Neutrophil (primary cell): ENCODE results near the gene PRR4.

Source experiments
- H3K27ac ChIP-seq: fragments of 200-600 bp; sonication (generic); 2 replicates; pipeline ENCODE4 v1.5.1; 2016; ENCODE audit warnings: mild to moderate bottlenecking, moderate library complexity
- H3K27me3 ChIP-seq: fragments of 200-600 bp; sonication (generic); 2 replicates; pipeline ENCODE4 v1.6.0; 2016; ENCODE audit warnings: mild to moderate bottlenecking
- H3K36me3 ChIP-seq: fragments of 200-600 bp; sonication (generic); 2 replicates; pipeline ENCODE4 v1.5.1; 2017
- H3K4me1 ChIP-seq, 2 experiments: fragments of 200-600 bp in 1 of 2; sonication (generic) in 1 of 2; 1 replicate in 1 of 2; 2 replicates in 1 of 2; pipeline versions ENCODE4 v1.5.1 to v1.6.1; 2013 to 2016; ENCODE audit warnings: low read depth in 1 of 2, low read length in 1 of 2, mild to moderate bottlenecking in 1 of 2, moderate library complexity in 1 of 2; ENCODE audit not compliant: control insufficient read depth in 1 of 2, insufficient read depth in 1 of 2
- H3K4me3 ChIP-seq, 2 experiments: fragments of 200-600 bp in 1 of 2; sonication (generic) in 1 of 2; 1 replicate in 1 of 2; 2 replicates in 1 of 2; pipeline ENCODE4 v1.5.1; 2013 to 2016; ENCODE audit warnings: low read depth in 1 of 2, low read length in 1 of 2, mild to moderate bottlenecking in 1 of 2, moderate library complexity in 1 of 2
- H3K9me3 ChIP-seq: fragments of 200-600 bp; sonication (generic); 2 replicates; pipeline ENCODE4 v1.5.1; 2016
- TF ChIP-seq, protein P1 (sequence below): fragments of 200-600 bp; sonication (generic); IDR thresholded peaks from 2 replicates; pipeline ENCODE4 v1.5.1; 2016; ENCODE audit warnings: antibody characterized with exemption

The PRR4 gene

DNA sequence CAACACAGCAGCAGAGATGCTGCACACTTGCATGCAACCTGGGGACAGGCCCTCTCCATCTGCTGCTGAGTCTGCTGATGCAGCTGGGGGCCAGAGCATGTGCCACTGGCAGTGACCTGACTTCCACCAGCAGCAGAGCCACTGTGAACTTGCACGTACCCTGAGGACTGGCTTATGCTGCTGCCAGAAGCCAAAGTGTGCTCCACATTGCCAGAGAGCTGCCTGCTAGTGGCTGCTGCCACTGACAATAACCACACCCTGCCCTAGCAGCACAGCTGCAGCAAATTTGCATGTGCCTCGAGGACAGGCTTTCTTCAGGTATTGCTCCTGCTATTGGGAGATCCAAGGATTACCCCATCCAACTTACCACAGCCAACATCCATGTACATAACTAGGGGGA is 4.5 kb upstream of the PRR4 start:
- TF ChIP-seq, protein P1, sequence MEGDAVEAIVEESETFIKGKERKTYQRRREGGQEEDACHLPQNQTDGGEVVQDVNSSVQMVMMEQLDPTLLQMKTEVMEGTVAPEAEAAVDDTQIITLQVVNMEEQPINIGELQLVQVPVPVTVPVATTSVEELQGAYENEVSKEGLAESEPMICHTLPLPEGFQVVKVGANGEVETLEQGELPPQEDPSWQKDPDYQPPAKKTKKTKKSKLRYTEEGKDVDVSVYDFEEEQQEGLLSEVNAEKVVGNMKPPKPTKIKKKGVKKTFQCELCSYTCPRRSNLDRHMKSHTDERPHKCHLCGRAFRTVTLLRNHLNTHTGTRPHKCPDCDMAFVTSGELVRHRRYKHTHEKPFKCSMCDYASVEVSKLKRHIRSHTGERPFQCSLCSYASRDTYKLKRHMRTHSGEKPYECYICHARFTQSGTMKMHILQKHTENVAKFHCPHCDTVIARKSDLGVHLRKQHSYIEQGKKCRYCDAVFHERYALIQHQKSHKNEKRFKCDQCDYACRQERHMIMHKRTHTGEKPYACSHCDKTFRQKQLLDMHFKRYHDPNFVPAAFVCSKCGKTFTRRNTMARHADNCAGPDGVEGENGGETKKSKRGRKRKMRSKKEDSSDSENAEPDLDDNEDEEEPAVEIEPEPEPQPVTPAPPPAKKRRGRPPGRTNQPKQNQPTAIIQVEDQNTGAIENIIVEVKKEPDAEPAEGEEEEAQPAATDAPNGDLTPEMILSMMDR = no peak
- Histone ChIP-seq H3K36me3 (no peaks in the 10 kb centered on the region), H3K27ac (no peak overlapping the region), H3K4me1 (no peaks in the 10 kb centered on the region), H3K4me3 (no peak overlapping the region), H3K27me3 (no peaks in the 10 kb centered on the region), H3K9me3 (no peaks in the 10 kb centered on the region)

DNA sequence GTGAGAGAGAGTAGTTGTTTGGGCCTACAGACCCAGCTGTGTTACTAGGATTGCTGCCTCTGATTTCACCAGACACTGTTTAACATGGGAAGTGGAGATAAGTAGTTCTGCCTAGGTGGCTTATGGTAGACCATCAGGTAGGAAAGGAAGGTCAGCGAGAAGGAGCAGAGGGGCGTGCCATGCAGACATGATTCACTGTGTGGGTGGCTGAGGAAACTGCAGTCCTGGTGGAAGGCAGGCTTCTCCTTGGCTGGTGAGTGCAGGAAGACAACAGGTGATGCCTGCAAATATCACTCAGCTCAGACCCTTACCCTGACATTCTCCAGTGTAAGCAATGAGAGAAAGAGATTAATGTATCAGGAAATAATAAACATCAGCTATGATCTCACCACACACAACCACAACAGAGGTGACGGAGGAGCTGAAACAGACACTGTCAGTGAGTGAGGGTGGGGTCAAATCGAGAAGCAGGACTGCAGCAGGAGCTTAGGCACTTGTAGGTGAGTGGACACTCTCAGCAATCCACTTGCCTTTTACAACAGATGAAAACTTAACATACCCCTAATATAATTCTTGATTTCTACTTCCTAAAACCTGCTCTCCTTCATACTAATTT is 2.1 kb upstream of the PRR4 start:
- no peak overlapping the region for H3K27ac ChIP-seq
- H3K4me1 ChIP-seq = no peaks in the 10 kb centered on the region
- no peak overlapping the region for H3K4me3 ChIP-seq
- no peaks in the 10 kb centered on the region for H3K9me3 ChIP-seq
- H3K36me3 ChIP-seq = no peaks in the 10 kb centered on the region
- no peaks in the 10 kb centered on the region for H3K27me3 ChIP-seq
- TF ChIP-seq, protein P1 = no peak

DNA sequence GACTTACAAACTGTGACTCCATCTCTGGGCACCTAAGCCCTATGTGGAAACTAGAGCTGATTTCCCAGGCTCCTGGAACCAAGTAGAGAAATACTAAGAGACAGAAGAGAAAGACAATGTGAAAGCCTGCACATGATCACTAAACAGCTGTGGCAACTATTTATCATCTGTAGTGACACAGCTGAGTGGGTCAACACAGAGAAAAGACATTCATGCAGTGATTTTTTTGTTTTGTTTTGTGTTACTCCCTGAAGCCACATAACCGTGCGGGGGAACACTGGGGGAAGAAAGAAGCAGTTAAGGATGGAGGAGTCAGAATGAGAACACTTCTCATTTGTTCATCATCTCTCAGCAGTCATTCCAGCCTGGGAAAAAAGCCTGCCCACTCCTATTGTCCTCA is 1.5 kb downstream of the PRR4 start:
- no peaks in the 10 kb centered on the region for H3K36me3 ChIP-seq
- no peaks in the 10 kb centered on the region for H3K4me1 ChIP-seq
- no peaks in the 10 kb centered on the region for H3K9me3 ChIP-seq
- no peak overlapping the region for H3K4me3 ChIP-seq
- no peaks in the 10 kb centered on the region for H3K27me3 ChIP-seq
- no peak overlapping the region for H3K27ac ChIP-seq
- TF ChIP-seq, protein P1 = no peak

DNA sequence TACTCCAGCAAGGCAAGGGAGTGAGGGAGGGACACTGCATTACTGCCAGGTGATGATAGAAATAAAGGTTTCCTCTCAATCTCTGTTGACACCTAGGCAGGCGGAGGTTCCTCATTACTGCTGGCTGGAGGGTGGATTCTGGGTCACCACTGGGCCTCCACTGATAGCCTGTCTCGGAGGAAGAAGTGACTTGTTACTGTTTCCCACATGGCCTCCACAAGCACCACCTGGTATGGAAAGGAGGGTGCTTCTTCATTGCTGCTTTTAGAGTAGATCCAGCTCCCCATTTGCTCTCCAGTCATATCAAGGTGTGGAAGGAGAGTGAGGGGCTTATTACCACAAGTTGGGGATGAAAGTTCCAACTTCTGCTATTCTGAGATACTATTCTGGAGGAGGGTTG is 6.4 kb downstream of the PRR4 start:
- Histone ChIP-seq H3K27ac (no peak overlapping the region), H3K9me3 (no peaks in the 10 kb centered on the region), H3K4me1 (no peaks in the 10 kb centered on the region), H3K27me3 (no peaks in the 10 kb centered on the region), H3K36me3 (no peaks in the 10 kb centered on the region), H3K4me3 (no peak overlapping the region)
- TF ChIP-seq, protein P1 = no peak

DNA sequence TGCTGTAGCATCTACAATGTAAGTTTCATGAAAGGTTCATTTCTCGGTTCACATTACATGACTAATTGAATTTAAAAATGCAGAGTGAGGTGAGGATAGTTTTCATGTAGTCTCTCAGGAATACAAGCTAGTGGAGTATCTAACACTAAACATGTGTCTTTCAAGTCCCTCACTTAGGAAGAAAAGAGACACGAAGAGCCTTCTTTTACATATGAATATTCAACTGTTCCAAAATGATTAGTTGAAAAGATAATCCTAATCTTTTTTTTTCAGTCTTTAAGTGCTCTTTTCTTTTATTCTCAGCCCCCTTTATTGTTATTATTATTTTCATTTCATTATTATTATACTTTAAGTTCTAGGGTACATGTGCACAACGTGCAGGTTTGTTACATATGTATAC is 10.8 kb downstream of the PRR4 start:
- Histone ChIP-seq H3K9me3 (no peaks in the 10 kb centered on the region), H3K4me1 (no peaks in the 10 kb centered on the region), H3K27me3 (no peaks in the 10 kb centered on the region), H3K27ac (no peak overlapping the region), H3K4me3 (no peak overlapping the region), H3K36me3 (no peaks in the 10 kb centered on the region)
- TF ChIP-seq, protein P1 = no peak

DNA sequence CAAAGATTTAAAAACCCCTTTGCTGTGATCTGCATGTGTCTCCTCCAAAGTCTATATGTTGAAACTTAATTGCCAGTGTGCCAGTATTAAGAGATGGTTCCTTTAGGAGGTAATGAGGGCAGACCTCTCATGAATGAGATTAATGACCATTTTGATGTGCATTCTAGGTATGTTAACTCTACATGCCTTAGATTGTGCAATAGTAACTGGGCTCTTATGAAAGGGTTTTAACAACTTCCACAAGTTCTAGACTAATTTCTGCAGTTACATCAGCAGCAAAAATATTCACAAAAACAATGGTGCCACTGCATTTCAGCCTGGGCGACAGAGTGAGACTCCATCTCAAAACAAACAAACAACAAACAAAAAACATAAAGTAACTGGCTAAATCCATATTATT is 19.3 kb downstream of the PRR4 start:
- TF ChIP-seq, protein P1 = no peak
- no peak overlapping the region for H3K27ac ChIP-seq
- H3K4me1 ChIP-seq = no peaks in the 10 kb centered on the region
- no peaks in the 10 kb centered on the region for H3K27me3 ChIP-seq
- H3K9me3 ChIP-seq = no peaks in the 10 kb centered on the region
- no peaks in the 10 kb centered on the region for H3K36me3 ChIP-seq
- no peak overlapping the region for H3K4me3 ChIP-seq
